ENCODE measurements around the gene HDAC4.

The HDAC4 gene

GRCh38 chr2:239015901-239016675, 384.7 kb downstream of the HDAC4 start:
- Histone ChIP-seq H3K79me2 (ENCODE audit: insufficient read depth, low read length) (no peaks in the 10 kb centered on the region), H3K9ac (ENCODE audit: low read depth, low read length, poor library complexity, severe bottlenecking) (no peak overlapping the region), H3K4me2 (ENCODE audit: low read depth, low read length, poor library complexity, severe bottlenecking) (no peak overlapping the region), H2AFZ (ENCODE audit: low read length) (no peak overlapping the region), H3K4me3 (ENCODE audit: low read length, poor library complexity, severe bottlenecking) (no peak overlapping the region), H4K20me1 (ENCODE audit: insufficient read depth, low read length, poor library complexity, severe bottlenecking) (no peaks in the 10 kb centered on the region), H3K27me3 (ENCODE audit: insufficient read depth, low read length, poor library complexity, severe bottlenecking) (no peaks in the 10 kb centered on the region), H3K36me3 (ENCODE audit: insufficient read depth, low read length) (no peaks in the 10 kb centered on the region), H3F3A (ENCODE audit: low read depth) (no peaks in the 10 kb centered on the region), H3K9me3 (ENCODE audit: insufficient read depth, low read depth, low read length) (no peaks in the 10 kb centered on the region; the same call in 1 of the 2 replicates), H3K9me2 (replicated peaks; ENCODE audit: low read depth, low read length) (no peaks in the 10 kb centered on the region), H3K4me1 (ENCODE audit: insufficient read depth, low read length, poor library complexity, severe bottlenecking) (no peaks in the 10 kb centered on the region)
- TF ChIP-seq EZH2phosphoT487 (IDR thresholded peaks at IDR 0.05; ENCODE audit: borderline replicate concordance) = no peak
- TF ChIP-seq CTCF (conservative IDR thresholded peaks at IDR 0.05; ENCODE audit: low read length) = no peak

- H3K9ac ChIP-seq (ENCODE audit: low read depth, low read length, poor library complexity, severe bottlenecking) = no peak overlapping the region
- H3K36me3 ChIP-seq (ENCODE audit: insufficient read depth, low read length) = no peaks in the 10 kb centered on the region
- no peaks in the 10 kb centered on the region for H3K79me2 ChIP-seq (ENCODE audit: insufficient read depth, low read length)
- no peaks in the 10 kb centered on the region for H3F3A ChIP-seq (ENCODE audit: low read depth)
- no peak overlapping the region for H3K4me2 ChIP-seq (ENCODE audit: low read depth, low read length, poor library complexity, severe bottlenecking)
- TF ChIP-seq CTCF (conservative IDR thresholded peaks at IDR 0.05; ENCODE audit: low read length) (no peak), EZH2phosphoT487 (IDR thresholded peaks at IDR 0.05; ENCODE audit: borderline replicate concordance) (no peak)
- no peaks in the 10 kb centered on the region for H3K9me2 ChIP-seq (replicated peaks; ENCODE audit: low read depth, low read length)
- no peaks in the 10 kb centered on the region for H3K27me3 ChIP-seq (ENCODE audit: insufficient read depth, low read length, poor library complexity, severe bottlenecking)
- no peaks in the 10 kb centered on the region for H3K4me1 ChIP-seq (ENCODE audit: insufficient read depth, low read length, poor library complexity, severe bottlenecking)
- no peak overlapping the region for H2AFZ ChIP-seq (ENCODE audit: low read length)
- H4K20me1 ChIP-seq (ENCODE audit: insufficient read depth, low read length, poor library complexity, severe bottlenecking) = no peaks in the 10 kb centered on the region
- H3K4me3 ChIP-seq (ENCODE audit: low read length, poor library complexity, severe bottlenecking) = no peak overlapping the region
- no peaks in the 10 kb centered on the region; the same call in 1 of the 2 replicates for H3K9me3 ChIP-seq (ENCODE audit: insufficient read depth, low read depth, low read length)
Measured at GRCh38 chr2:239015218-239015900, 385.5 kb downstream of the HDAC4 start.

- H4K20me1 ChIP-seq (ENCODE audit: insufficient read depth, low read length, poor library complexity, severe bottlenecking) = no peaks in the 10 kb centered on the region
- no peak overlapping the region for H3K4me2 ChIP-seq (ENCODE audit: low read depth, low read length, poor library complexity, severe bottlenecking)
- no peaks in the 10 kb centered on the region for H3K36me3 ChIP-seq (ENCODE audit: insufficient read depth, low read length)
- no peak overlapping the region for H3K9ac ChIP-seq (ENCODE audit: low read depth, low read length, poor library complexity, severe bottlenecking)
- no peaks in the 10 kb centered on the region for H3K27me3 ChIP-seq (ENCODE audit: insufficient read depth, low read length, poor library complexity, severe bottlenecking)
- H2AFZ ChIP-seq (ENCODE audit: low read length) = no peak overlapping the region
- H3K9me3 ChIP-seq (ENCODE audit: insufficient read depth, low read depth, low read length) = no peaks in the 10 kb centered on the region; the same call in 1 of the 2 replicates
- H3K4me3 ChIP-seq (ENCODE audit: low read length, poor library complexity, severe bottlenecking) = no peak overlapping the region
- H3K79me2 ChIP-seq (ENCODE audit: insufficient read depth, low read length) = no peaks in the 10 kb centered on the region
- no peaks in the 10 kb centered on the region for H3F3A ChIP-seq (ENCODE audit: low read depth)
- no peaks in the 10 kb centered on the region for H3K9me2 ChIP-seq (replicated peaks; ENCODE audit: low read depth, low read length)
- no peak for TF ChIP-seq EZH2phosphoT487 (IDR thresholded peaks at IDR 0.05; ENCODE audit: borderline replicate concordance)
- no peak for TF ChIP-seq CTCF (conservative IDR thresholded peaks at IDR 0.05; ENCODE audit: low read length)
- H3K4me1 ChIP-seq (ENCODE audit: insufficient read depth, low read length, poor library complexity, severe bottlenecking) = no peaks in the 10 kb centered on the region
Measured at GRCh38 chr2:239014458-239015217, 386.2 kb downstream of the HDAC4 start.

Data from Loucy (cell line).